Vagina (tissue), 2 donors: ENCODE results near the gene VPS25.

Experiments used
- POLR2AphosphoS5 ChIP-seq, 2 donors: sonication (generic); formaldehyde crosslinking; IDR thresholded peaks; one replicate each; pipeline ENCODE4 v1.9.0; 2017; ENCODE audit warnings: antibody characterized with exemption in 2 of 2, mild to moderate bottlenecking in 2 of 2, low read depth in 1 of 2; ENCODE audit not compliant: insufficient read depth in 1 of 2
- TF ChIP-seq, protein P1 (sequence below), 3 experiments: fragments of 450-650 bp in 2 of 3; fragments of 200-600 bp in 1 of 3; sonication (generic) in 1 of 3; IDR thresholded peaks; one replicate each; pipeline ENCODE4 v1.5.1; 2017 to 2019; ENCODE audit warnings: antibody characterized with exemption in 3 of 3, mild to moderate bottlenecking in 2 of 3, moderate library complexity in 2 of 3

DNA sequence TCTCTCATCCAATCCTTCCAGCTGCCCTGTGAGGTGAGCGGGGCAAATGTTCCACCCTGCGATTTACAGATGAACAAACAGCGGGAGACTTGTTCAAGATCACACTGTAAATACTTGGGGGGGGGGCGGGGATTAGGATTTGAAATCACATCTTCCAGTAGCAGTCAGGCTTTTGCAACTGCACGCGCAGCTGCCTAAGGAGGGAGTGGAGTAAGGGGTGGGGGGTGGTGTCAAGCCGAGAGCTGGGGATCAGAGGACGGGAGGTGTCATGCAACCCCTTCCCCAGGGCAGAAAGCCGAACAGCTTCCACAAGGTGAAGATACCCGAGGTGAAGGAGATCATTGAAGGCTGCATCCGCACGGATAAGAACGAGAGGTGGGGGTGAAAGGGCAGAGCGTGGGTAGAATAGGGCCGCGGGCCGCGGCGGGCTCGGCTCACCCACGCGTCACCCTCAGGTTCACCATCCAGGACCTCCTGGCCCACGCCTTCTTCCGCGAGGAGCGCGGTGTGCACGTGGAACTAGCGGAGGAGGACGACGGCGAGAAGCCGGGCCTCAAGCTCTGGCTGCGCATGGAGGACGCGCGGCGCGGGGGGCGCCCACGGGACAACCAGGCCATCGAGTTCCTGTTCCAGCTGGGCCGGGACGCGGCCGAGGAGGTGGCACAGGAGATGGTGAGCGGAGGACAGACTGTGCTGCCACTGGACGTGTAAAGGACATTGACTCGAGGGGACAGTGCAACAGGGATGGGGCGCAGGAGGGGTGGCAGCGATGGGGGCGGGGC lies 11.8 kb downstream of the VPS25 start:
- TF ChIP-seq, protein P1, sequence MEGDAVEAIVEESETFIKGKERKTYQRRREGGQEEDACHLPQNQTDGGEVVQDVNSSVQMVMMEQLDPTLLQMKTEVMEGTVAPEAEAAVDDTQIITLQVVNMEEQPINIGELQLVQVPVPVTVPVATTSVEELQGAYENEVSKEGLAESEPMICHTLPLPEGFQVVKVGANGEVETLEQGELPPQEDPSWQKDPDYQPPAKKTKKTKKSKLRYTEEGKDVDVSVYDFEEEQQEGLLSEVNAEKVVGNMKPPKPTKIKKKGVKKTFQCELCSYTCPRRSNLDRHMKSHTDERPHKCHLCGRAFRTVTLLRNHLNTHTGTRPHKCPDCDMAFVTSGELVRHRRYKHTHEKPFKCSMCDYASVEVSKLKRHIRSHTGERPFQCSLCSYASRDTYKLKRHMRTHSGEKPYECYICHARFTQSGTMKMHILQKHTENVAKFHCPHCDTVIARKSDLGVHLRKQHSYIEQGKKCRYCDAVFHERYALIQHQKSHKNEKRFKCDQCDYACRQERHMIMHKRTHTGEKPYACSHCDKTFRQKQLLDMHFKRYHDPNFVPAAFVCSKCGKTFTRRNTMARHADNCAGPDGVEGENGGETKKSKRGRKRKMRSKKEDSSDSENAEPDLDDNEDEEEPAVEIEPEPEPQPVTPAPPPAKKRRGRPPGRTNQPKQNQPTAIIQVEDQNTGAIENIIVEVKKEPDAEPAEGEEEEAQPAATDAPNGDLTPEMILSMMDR (IDR thresholded peaks at IDR 0.05), result no peak
- TF ChIP-seq POLR2AphosphoS5 (IDR thresholded peaks at IDR 0.05; ENCODE audit: insufficient read depth in 1 of 2, low read depth in 1 of 2), result no peak
